Nephron progenitor cell (in vitro differentiated cells): ENCODE results near the gene FAM117A.
A peak's percentile ranks its signal among the peaks of the same experiment; 100 is the strongest.

Experiments
- DNase-seq: peaks from one replicate; pipeline ENCODE4 v3.0.0; 2021
- H3K27ac Mint-ChIP-seq: 2 replicates; pipeline ENCODE4 v1.8.0; 2021; ENCODE audit warnings: mild to moderate bottlenecking, moderate library complexity, mixed read lengths
- H3K27me3 Mint-ChIP-seq: 2 replicates; pipeline ENCODE4 v1.8.0; 2021; ENCODE audit warnings: mild to moderate bottlenecking, low read depth, mixed read lengths; ENCODE audit not compliant: poor library complexity
- H3K36me3 Mint-ChIP-seq: 2 replicates; pipeline ENCODE4 v1.8.0; 2021; ENCODE audit warnings: low read depth, mixed read lengths
- H3K4me1 Mint-ChIP-seq: 2 replicates; pipeline ENCODE4 v1.8.0; 2021; ENCODE audit warnings: mixed read lengths
- H3K4me3 Mint-ChIP-seq: 2 replicates; pipeline ENCODE4 v1.8.0; 2021; ENCODE audit warnings: mild to moderate bottlenecking, moderate library complexity, mixed read lengths
- H3K9me3 Mint-ChIP-seq: 2 replicates; pipeline ENCODE4 v1.8.0; 2021; ENCODE audit warnings: mild to moderate bottlenecking, moderate library complexity, mixed read lengths
- CTCF ChIP-seq: fragments of 200-600 bp; sonication (generic); IDR thresholded peaks from 2 replicates; pipeline ENCODE4 v1.5.0; 2021; ENCODE audit warnings: antibody characterized with exemption

The FAM117A gene

GRCh38 chr17:49753959-49754391, 10.0 kb downstream of the FAM117A start:
- Mint-ChIP-seq H3K36me3 (no peaks in the 10 kb centered on the region), H3K4me1 (peaks cover 12% of the 10 kb centered on the region), H3K4me3 (no peak overlapping the region), H3K9me3 (no peaks in the 10 kb centered on the region), H3K27me3 (no peaks in the 10 kb centered on the region), H3K27ac (no peak overlapping the region)
- no peak for TF ChIP-seq CTCF
- DNase-seq: no peak

- TF ChIP-seq CTCF: no peak
- peak overlapping the region; percentile 69 for H3K27ac Mint-ChIP-seq
- H3K9me3 Mint-ChIP-seq: no peaks in the 10 kb centered on the region
- peaks cover 14% of the 10 kb centered on the region for H3K4me1 Mint-ChIP-seq
- no peak overlapping the region for H3K4me3 Mint-ChIP-seq
- no peak for DNase-seq
- H3K27me3 Mint-ChIP-seq: no peaks in the 10 kb centered on the region
- no peaks in the 10 kb centered on the region for H3K36me3 Mint-ChIP-seq
These were observed 11.4 kb downstream of the FAM117A start for GRCh38 chr17:49752508-49752907.

GRCh38 chr17:49749730-49750129, 14.2 kb downstream of the FAM117A start:
- H3K36me3 Mint-ChIP-seq: peaks cover 4% of the 10 kb centered on the region
- H3K9me3 Mint-ChIP-seq: no peaks in the 10 kb centered on the region
- no peak for DNase-seq
- no peak overlapping the region for H3K27ac Mint-ChIP-seq
- H3K4me3 Mint-ChIP-seq: no peak overlapping the region
- no peaks in the 10 kb centered on the region for H3K27me3 Mint-ChIP-seq
- peaks cover 15% of the 10 kb centered on the region for H3K4me1 Mint-ChIP-seq
- TF ChIP-seq CTCF: no peak

GRCh38 chr17:49748791-49749190, 15.1 kb downstream of the FAM117A start:
- no peak for TF ChIP-seq CTCF
- H3K4me1 Mint-ChIP-seq: peaks cover 15% of the 10 kb centered on the region
- H3K27ac Mint-ChIP-seq: no peak overlapping the region
- H3K36me3 Mint-ChIP-seq: peaks cover 4% of the 10 kb centered on the region
- DNase-seq: no peak
- no peaks in the 10 kb centered on the region for H3K27me3 Mint-ChIP-seq
- no peaks in the 10 kb centered on the region for H3K9me3 Mint-ChIP-seq
- H3K4me3 Mint-ChIP-seq: no peak overlapping the region

GRCh38 chr17:49748223-49748622, 15.7 kb downstream of the FAM117A start:
- Mint-ChIP-seq H3K27ac (no peak overlapping the region), H3K9me3 (no peaks in the 10 kb centered on the region), H3K4me1 (peaks cover 15% of the 10 kb centered on the region), H3K4me3 (no peak overlapping the region), H3K36me3 (peaks cover 4% of the 10 kb centered on the region), H3K27me3 (no peaks in the 10 kb centered on the region)
- TF ChIP-seq CTCF: no peak
- DNase-seq: no peak

GRCh38 chr17:49747632-49748031, 16.3 kb downstream of the FAM117A start:
- H3K27me3 Mint-ChIP-seq: no peaks in the 10 kb centered on the region
- no peak overlapping the region for H3K4me3 Mint-ChIP-seq
- H3K36me3 Mint-ChIP-seq: peaks cover 4% of the 10 kb centered on the region
- no peak for TF ChIP-seq CTCF
- DNase-seq: no peak
- no peaks in the 10 kb centered on the region for H3K9me3 Mint-ChIP-seq
- H3K27ac Mint-ChIP-seq: no peak overlapping the region
- peaks cover 15% of the 10 kb centered on the region for H3K4me1 Mint-ChIP-seq
